HT1080 (cell line): ENCODE measurements around the gene CTBP2. TPM values are rescaled to one million over a fixed set of nuclear protein-coding genes. Genes with fewer than 3 reads are reported as not detected.
A peak's percentile ranks its signal among the peaks of the same experiment; 100 is the strongest.

Source experiments
- DNase-seq: peaks from one replicate; pipeline ENCODE4 v3.0.0-alpha.2; 2015; ENCODE audit warnings: low read depth
- polyA plus RNA-seq, 2 experiments: library from polyadenylated mRNA; depleted of rRNA; stranded (reverse); fragments of >200 nt; gene quantifications; 2 replicates each; pipeline ENCODE4 v1.2.3, GENCODE V29; 2015
- total RNA-seq: library from RNA; depleted of rRNA; stranded (reverse); fragments of >200 nt; shearing (Covaris generic); gene quantifications from 2 replicates; pipeline ENCODE4 v1.2.3, GENCODE V29; 2014; rRNA removed

CTBP2 gene
- 72.9 and 87.9 TPM in 2 replicates for total RNA-seq
- 70.1 and 75.2 TPM in 2 replicates for polyA plus RNA-seq (2015; cell fraction: cytosol; rRNA removed)
- 81.8 and 86.0 TPM in 2 replicates for polyA plus RNA-seq (2015; cell fraction: nucleus; rRNA removed)

- DNase-seq, result peak; percentile 20
Measured at GRCh38 chr10:125159932-125160855, at the start of gene CTBP2. TSS of gene CTBP2 (minus strand) at chr10:125160563.

DNA sequence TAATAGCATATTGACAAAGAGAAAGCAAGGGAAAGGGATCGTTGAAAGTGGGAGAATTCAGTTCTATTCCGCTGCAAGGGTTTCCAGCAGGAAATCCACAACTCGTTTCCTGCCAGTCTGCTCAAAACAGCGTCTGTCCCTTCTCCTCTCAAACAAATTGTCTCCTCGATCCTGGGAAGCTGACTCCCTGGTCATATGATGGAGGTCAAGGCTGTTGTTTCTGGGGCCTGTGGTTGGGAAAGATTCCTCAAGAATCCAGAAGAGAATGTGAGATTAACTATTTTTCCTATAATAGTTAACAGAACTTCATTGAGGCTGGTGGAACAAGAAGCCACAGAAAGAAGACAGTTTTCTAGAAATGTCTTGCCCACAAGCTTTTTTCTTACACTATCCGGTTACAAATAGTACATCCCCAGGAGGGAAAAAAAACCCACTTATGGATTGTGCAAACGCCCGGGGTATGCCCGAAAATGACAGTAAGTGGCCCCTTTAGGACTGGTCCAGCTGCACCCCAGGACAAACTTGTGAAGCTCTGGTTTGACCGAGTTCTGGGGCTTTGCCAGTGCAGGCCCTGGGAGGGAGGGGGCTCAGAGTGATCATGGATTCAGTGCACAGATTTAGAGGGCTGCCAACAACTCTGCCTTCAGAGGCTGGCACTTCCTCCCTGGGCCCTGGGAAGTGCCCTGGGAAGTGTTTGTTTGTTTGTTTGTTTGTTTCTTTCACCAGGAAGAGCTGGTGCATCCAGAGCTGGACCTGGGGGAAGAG is 49.4 kb upstream of the CTBP2 start:
- DNase-seq, result no peak

GRCh38 chr10:125208854-125209565 is 48.6 kb upstream of the CTBP2 start:
- DNase-seq, result no peak

DNA sequence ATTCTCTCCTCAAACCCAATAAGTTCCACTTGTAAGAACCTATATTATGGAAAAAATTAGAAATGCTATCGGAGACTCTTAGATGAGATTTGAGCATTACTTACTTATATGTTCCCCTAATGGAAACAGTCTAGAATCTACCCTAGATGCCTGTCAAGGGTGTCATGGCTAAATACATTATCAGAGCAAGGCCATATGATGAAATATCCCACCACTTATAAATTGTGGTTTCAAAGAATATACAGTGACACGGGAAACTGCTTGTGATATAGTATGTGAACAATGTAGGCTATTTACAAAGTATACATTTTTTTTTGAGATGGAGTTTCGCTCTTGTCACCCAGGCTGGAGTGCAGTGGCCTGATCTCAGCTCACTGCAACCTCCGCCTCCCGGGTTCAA is 46.3 kb upstream of the CTBP2 start:
- no peak for DNase-seq

DNA sequence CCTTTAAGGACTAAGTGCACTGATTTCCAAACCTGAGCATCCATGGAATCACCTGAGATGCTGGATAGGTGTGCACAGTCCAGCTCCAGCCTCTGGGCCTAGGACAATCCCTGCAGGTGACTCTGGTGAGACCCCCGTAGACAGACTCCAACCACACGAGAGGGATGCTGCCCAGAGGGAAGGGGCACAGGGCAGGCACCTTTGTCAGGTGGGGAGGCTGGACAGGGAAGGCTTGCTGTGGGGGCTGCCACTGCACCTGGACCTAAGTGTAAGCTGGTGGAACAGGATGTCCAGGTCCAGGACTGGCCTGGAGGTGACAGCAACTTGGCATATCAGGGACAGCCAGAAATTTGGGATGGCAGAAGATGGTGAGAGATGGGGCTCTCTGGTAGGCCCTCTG is 45.1 kb upstream of the CTBP2 start:
- no peak for DNase-seq

DNA sequence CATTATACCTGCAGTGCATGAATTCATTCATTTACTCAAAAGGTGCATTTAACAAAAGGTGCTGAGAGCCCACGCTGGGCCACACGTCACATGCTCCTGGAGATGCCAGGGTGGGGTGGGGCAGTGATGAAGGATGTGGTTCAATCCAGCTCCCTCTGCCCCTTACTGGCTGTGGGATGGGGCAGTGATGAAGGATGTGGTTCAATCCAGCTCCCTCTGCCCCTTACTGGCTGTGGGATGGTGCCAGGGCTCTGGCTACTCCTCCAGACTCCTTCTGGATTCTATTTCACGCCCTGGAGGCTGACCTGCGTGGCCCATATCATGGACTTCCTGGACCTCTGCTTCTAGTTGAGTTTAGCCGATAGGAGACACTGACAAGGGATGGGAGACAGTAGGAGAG is 44.0 kb upstream of the CTBP2 start:
- DNase-seq, result no peak

DNA sequence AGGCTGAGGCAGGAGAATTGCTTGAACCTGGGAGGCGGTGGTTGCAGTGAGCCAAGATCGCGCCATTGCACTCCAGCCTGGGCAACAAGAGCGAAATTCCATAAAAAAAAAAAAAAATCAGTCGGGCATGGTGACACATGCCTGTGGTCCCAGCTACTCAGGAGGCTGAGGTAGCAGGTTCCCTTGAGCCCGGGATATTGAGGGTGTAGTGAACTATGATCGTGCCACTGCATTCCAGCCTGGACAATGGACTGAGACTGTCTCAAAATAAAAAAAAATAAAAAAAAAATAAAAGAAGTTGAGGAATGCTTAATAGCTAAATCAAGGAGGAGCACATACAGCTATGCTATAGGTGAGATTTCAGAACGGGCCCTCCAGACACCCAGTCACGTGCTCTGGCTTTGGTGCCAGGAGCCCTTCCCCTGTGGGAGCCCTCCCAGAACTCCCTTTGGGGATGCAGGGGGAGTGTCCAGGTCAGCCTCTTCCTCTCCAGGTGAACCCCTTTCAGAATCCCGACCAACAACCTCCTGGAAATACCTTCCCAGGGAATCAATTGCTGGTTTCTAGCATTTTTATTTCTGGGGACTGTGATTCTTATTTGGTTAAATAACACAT is 42.9 kb upstream of the CTBP2 start:
- DNase-seq, result no peak

DNA sequence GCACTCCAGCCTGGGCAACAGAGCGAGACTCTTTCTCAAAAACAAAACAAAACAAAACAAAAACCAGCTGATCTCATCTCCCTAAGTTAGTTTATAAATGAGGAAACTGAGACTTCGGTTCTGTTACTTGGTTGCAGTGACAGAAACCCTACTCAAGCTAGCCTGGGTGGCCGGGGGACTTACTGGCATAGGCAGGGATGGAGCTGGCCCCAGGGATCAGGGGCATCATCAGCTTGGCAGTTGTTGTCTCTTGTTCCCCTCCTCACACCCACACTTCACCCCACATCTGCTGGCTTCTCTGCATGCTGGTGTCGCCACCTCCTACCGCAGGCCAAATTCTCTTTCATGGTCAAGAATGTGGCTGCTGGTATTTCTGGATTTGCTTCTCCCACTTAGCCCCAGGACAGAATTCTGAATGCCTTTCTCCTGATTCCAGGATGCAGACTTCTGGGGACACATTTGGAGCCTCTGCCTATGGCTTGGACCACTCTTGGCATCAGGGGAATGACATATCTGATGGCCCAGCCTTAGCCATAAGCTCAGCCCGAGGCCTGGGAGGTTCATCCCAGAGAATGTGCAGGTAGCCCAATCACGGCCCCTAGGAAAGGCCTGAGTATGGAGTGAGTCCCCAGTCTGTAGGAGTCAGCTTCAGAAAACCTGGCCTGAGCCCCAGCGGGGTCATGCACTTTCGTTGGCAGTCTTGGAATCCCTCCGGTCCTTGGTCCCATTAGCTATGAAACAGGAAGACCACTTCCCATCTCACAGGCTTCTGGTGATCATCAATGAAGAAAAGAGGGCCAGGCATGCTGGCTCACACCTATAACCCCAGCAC is 41.6 kb upstream of the CTBP2 start:
- no peak for DNase-seq

- DNase-seq, result peak; percentile 76
Measured at GRCh38 chr10:125201108-125201524, 40.8 kb upstream of the CTBP2 start.

DNA sequence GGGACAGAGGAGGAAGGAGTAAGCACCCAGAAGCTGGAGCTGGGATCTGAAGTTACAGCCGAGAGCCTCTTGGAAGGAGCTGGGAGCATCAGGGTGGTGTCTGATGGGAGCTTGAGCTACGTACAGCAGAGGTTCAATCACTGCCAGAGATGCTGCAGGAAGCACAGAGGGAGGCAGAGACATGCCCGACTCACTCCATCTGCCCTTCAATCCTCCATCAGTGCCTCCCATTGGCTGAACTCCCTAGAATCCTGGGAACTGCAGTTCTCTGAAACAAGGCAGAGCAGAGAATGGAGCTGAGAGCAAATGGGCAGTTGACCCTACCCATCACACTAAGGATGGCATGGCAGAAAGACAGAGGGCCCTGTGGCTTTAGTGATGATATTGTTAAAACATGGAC is 40.0 kb upstream of the CTBP2 start:
- no peak for DNase-seq

DNA sequence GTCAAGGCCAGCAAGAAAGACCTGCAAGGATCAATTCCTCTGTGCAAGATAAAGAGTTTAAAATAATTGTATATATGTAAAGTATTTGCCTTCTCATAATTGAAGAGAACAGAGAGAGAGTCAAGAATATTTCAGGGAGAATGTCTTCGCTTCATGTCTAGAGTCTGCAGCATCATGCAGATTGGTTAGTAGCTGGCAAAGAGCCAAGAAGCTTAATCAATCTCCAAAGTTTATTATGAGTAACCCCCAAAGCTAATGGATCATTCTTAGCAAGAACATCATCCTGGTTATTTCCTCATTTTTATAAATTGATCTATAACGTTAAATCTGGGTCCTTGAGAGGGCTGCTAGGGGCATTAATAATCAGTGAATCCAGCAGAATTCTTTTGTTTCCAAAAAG is 38.9 kb upstream of the CTBP2 start:
- no peak for DNase-seq

DNA sequence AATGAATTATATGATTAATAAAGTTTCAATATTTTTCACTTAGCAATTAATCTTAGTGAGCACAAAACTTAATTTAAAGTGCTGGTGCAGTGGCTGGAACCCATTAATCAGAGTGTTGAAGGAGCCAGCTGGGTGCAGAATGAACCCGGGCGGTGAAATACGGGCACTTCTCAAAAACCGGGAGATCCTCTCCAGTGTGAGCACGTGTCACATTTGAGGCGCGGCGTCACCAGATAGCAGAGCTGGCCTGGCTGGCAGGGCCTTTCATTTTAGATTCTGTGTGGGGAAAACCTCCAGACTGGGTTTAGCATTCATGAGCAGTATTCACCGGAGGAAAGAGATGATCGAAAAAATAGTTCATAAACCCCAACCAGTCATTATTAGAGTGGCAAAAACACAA is 34.5 kb upstream of the CTBP2 start:
- no peak for DNase-seq

DNA sequence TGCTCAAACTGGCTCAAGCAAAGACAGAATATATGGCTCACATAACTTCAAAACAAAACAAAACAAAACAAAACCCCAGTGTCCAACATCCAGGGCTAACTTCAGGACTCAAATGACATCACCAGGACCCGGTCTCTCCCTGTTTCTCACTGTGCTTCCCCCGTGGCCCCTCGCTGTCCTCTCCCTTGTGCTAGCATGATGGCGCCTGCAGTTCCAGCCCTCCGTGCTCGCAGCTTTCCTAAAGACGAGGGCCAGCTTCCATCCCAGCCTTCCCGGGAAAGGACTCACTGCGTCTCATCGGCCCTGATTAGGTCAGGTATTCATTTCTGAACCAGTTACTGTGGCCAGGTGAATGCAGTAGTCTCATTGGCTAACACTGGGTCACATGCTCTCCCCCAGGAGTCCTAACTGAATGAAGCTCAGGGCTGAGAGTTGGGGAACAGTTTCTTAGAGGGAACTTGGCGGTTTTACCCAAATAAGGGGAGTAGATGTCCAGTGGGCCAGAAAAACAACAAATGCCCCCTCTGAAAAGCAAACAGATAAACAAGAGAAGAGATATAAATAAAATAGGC is 33.0 kb upstream of the CTBP2 start:
- DNase-seq, result no peak

DNA sequence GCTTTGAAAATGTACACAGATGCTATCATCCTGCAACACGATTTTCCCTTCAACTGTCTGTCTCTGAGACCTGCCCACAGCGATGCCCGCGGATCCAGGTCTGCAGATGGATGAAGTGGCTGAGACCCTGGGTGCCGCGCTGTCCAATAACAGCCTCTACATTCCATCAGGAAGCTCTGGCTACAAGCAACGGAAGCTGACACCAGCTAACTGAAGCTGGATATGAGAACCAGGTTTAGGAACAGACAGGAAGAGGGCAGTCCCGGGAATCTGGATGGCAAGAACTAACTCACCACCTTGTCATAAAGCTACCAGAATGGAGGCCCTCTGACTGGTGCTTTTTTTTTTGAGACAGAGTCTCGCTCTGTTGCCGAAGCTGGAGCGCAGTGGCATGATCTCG is 32.3 kb upstream of the CTBP2 start:
- no peak for DNase-seq

GRCh38 chr10:125192005-125192404 is 31.6 kb upstream of the CTBP2 start:
- DNase-seq, result no peak

DNA sequence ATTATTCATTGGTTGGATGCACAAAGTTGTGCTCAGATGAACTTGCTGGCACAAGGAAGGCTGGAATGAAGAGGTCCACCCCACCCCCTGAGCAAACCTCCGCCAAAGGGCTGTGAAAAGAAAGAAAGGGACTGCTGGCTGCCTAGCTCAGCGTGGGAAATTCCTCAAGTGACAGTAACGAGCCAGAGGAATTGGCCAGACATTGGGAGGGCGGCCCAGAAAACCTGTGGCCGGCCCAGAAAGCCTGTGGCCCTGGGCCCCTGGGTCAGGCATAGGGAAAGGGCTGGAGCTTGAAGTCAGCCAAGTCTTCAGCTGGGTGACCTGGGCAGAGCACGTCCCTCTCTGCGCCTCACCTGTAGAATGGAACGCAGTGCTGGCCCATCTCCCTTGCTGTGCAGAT is 30.6 kb upstream of the CTBP2 start:
- DNase-seq, result no peak

DNA sequence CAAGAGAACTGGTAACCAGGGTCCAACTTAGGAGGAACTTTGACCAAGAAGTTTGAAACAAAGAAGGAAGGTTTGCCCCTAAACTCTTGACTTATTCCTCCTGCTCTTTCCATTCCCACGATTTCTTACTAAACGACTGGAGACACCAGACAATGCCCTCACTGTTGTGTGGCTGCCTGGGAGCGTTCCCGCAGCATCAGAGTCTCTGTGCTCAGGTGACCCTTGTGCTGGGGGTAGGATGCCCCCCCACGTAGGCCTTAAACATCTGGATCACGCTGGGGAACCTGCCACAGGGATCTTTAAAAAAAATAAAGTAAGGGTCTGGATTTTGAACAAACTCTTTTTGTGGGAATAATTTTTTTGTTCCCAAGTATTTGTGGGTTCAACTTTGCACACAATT is 30.1 kb upstream of the CTBP2 start:
- DNase-seq, result no peak

DNA sequence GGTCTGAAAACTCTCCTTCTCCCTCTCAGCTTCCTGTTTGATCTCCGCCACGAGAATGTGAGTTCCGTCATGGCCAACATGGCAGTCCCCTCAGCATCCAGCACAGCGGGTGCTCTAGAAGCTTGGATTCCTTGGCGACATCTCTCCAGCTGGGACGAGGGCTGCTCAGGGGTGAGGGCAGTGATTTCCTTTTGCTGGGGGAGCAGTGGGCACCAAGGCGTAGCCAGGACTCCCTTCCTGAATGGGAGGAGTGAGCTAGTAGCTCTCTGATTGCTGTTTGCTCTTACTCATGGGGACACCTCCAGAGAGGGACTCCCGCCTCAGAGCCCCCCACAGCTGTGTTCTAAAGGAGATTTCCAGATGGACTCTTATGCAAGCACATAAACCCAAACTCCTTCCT is 28.8 kb upstream of the CTBP2 start:
- DNase-seq, result no peak

DNA sequence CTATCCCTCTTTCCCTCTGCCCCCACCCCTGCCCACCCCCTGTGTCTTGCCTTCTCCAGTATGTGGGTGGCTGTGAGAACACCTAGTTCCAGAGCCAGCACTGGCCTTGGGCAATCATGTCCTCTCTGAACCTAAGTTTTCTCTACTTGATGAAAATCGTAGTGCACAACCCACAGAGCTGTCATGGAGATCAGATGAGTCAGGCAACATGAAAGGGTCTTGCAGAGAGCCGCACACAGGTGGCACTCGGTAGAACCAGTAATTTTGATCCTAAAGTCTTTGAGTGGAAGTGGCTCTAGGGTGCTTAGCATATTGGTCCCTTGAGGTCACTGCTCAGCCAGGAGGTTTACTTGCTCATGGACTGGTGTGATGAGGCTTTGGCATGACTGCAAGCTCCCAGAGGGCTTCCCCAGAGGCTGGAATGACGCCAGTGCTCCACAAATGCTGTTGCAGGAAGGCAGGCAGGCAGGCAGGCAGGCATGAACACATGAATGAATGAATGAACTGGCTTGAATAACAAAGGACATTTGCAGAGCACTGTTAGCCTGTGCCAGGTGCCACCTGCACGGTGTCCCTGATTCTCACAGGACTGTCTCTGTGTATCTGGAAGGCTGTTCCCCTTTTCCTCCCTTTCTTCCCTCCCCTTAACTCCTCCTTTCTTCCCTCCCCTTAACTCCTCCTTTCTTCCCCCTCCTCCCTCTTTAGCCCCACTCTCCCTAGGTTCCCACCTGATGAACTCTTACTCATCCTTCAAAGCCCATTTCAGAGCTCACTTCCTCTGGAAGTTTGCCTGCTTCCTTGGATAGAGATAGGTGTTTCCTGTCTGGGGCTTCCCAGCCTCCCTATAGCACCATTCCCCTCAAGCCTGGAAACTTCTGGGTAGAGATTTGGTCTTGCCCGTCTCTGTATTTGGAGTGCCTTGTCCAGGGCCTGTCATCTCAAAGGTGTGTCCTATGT is 27.2 kb upstream of the CTBP2 start:
- no peak for DNase-seq
